D341Med (cell line): ENCODE measurements around the gene TCP11.

Experiments
- DNase-seq: peaks from one replicate; pipeline ENCODE4 v3.0.0; 2012; ENCODE audit warnings: low spot score

TCP11 gene

DNA sequence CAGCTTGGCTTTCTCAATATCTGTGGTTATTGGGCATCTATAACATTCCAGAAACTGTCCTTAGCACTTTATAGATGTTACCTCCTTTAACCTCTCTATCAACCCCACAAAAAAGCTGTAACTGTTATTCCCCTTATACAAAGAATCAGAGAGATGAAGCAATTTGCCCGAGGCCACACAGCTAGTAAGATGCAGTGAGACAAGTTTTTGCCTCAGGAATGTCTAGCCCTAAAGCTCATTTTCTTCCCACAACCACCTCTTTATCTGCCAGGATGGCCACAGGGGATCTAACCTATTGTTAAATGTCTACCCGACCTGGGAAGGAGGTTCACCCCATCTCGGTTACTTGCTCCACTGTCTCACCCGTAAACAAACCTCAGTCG lies 31.9 kb upstream of the TCP11 start:
- no peak for DNase-seq

GRCh38 chr6:35170891-35171290 lies 29.8 kb upstream of the TCP11 start:
- DNase-seq: no peak

DNA sequence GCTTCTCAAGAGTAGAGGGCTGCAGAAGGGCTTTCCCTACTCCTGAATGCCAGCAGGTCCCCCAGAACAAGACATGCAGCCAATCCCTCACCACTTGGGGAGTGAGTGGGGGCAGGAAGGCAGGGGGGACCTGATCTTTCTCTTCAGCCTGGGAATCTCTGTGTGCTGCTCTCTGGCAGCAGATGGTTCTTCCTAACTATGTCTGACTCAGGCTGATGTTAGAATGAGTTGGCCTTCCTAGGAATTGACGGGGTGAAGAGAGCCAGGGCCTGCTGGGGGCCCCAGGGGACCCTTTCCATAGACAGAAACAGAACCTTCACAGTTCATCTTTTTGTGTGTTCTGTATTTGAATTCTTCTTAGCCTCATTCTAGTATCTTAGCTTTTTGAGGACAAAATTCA lies 29.0 kb upstream of the TCP11 start:
- DNase-seq: no peak

DNA sequence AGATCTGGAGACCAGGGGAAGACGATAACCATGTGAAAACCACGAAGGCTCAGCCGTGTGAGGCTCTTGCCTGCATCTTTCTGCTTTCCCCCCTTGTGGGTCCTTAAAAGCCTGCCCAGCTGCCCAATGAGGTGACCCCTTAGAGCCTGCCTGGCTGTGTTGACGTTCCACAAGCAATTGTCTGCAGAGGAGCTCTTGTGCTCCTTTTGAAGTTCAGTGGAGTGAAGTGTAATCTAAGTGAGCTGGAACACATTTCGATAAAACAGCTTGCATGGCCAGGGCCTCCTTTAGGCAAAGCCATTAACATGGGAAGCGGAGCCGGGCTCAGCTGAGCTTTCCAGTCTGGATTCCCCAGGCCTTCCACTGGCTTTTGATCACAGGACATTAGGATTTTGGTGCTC lies 27.3 kb upstream of the TCP11 start:
- no peak for DNase-seq

- no peak for DNase-seq
These were observed 26.4 kb upstream of the TCP11 start for GRCh38 chr6:35167505-35167904.

- DNase-seq: no peak
These were observed 25.4 kb upstream of the TCP11 start for GRCh38 chr6:35166520-35166919.

- DNase-seq: no peak
These were observed 25.0 kb upstream of the TCP11 start for GRCh38 chr6:35166116-35166515.

DNA sequence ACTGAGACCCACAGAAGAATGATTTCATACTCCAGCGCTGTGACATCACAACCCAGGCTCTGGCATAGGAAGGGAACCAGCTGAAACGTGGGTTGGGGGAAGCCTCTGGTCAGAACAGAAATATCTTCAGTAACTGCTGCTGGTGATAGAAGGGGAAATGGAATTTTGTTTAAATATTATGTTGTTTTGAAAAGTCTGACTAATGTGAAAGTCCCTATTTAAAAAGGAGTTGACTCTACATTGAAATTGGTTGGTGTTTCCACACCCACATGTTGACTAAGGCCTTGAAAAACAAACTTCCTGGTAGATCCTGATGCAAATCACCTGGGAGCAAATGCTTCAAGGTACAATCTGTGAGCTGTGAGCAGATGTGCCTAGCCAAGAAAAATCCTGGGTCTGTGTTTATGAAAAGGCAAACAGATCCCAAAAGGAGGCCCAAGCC lies 24.5 kb upstream of the TCP11 start:
- no peak for DNase-seq

DNA sequence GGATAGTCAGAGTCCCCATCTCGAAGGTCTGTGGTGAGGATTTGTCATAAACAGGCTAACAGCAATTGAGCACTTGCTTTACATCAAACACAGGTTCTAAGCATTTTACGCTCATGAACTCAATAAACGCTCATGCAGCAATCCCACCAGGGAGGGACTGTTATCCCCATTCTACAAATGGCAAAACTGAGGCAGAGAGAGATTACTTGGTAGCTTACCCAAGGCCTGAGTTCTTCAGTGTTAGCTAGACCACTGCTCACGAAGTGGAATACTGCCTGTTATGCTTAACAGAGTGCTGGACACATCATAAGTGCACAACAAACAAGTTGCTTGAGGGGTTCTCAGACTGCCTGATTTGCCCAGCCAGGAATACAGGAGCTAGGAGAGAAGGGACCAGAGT lies 23.7 kb upstream of the TCP11 start:
- DNase-seq: no peak

DNA sequence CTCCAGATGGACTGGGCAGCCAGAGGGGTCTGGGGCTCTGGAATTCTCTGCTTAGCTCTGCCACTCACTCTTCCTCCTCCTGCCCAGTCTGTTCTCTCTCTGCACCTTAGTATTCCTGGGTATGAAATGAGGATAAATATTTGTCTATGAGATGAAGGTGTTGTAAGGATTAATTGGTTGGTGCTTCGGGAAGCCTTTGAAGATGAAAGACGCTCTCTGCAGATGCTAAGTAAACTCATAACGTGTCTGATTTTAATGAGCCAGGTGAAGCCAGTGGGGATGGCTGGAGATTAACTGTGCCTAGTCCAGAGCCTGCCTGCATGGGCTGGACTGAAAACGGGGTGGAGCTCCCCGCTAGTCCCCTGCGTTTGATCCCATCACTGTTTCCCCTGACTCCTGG lies 23.1 kb upstream of the TCP11 start:
- no peak for DNase-seq

DNA sequence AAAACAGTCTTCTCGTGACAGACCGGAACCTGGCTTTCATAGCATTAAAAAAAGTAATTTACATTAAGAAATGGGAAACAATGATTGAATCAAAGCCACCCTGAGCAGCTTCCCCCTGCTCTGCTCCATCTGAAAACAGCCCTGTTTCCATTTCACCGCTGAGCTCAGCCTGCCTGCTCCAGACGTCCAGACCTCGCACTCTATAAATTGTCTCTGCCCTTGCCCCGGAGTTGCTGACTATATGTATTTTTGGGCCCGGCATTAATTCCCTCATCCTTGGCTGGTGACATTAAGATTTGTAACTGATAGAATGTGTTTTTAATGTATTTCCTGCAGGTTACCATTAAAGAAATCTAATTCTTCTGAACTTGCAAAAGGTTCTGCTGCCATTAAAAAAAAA lies 22.7 kb upstream of the TCP11 start:
- no peak for DNase-seq

DNA sequence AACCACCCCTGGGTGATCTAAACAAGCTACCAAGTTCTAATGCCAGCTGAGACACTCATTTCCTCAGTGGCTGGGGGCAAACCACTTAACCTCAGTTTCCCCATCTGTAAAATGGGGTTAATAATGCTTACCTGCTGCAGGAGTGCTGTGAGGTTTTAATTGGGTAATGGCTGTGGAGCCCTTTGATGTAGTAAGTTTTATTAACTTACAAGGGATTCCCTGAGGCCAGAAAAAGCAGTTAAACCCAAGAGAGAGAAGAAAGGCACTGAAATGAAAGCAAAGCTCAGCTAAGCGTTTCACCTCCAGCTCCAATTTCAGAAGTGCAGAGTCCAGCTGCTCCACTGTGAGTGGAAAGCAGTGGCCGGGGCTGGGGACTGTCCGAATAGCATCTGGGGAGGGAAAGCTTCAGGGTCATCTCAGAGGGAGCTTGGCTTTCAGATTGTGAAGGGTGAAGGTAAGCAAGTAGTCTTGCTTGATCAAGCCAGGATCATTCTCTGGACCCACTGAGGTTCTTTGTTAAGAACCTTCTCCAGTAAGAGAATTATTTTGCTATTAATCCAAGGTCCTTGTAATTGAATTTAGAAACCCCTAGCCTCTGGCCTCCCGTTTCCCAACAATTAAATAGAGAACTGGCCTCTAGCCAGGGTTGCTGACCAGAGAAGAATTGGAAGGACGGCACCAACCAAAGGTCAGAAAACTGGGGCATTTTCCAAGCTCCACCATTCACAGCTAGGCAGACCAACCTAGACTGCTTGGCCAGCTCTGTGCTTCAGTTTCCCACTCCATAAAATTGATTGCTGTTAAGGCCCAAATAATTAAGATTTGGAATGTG lies 20.9 kb upstream of the TCP11 start:
- no peak for DNase-seq

DNA sequence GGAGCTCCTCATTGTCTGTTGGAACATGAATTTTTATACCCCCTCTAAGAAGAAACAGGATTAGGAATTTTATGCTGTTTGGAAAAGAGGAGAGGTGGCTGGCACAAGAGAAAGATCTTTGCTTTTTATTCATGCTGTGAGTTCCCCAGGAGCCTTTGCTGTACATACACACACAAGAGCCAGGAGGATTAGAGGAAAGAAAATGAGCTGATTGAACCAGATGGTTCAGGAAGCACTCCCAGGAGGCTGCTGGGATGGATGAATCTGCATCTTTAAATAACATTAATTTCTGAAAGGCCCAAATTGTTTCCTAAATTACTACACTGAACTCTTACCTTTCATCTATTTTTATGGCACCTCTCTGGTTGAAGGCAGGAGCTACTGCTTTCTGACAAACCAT lies 20.1 kb upstream of the TCP11 start:
- peak; percentile 67 for DNase-seq

DNA sequence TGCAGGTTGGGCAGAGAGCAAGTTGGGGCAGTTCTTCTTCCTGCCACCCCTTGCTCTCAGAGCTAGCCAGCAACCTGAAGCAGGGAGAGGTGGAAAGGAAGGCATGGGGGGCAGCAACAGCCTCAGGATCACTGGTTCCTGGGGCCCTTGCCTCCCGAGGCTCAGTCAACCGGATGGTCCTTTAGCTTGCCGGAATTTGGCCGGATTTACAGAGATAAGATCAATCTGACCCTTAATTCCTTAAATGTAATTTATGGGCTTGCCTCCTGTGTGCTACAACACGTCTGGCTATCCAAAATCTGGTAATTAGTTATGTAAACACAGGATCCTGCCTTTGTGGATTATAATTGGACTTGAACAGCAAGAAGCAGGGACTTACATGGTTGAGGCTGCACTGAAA lies 19.5 kb upstream of the TCP11 start:
- DNase-seq: no peak

DNA sequence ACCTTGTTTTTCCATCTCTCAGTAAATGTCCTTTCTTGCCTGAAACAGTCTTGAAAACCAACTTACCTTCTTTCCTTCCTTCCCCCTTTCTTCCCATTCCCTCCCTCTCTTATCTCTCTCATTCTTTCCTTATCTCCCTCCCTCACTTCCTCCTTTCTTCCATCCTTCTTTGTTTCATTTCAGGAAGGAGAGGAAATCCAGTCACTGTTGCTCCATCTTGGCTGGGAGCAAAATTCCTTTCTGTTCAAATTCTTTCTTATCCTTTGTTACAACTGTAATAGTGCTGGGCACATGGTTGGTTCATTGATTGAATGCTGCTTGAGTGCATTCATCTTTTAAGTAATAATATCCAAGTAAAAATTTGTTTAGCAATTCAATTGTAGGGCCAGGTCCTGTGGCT lies 17.4 kb upstream of the TCP11 start:
- no peak for DNase-seq

- DNase-seq: no peak
These were observed 13.8 kb upstream of the TCP11 start for GRCh38 chr6:35154947-35155346.

GRCh38 chr6:35154262-35154661 lies 13.1 kb upstream of the TCP11 start:
- DNase-seq: no peak

- DNase-seq: no peak
These were observed 11.0 kb upstream of the TCP11 start for GRCh38 chr6:35152067-35152707.

DNA sequence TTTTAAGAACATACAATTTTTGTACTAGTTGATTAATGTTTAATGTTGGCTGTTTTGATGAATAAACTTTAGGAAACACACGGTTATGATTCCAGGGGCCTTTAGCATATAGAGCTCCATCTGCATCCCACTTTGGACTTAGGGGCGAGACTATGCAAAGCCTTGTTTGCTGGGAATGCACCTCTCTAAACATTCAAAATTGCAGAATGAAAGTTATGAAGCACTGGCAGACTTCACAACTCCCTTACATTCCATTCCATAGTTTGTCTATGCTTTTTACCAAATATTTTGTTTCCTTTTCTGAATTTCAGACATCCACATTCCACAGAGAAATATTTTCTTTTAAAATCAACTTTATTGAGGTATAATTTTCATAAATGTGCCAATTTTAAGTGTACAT lies 10.3 kb upstream of the TCP11 start:
- DNase-seq: no peak

DNA sequence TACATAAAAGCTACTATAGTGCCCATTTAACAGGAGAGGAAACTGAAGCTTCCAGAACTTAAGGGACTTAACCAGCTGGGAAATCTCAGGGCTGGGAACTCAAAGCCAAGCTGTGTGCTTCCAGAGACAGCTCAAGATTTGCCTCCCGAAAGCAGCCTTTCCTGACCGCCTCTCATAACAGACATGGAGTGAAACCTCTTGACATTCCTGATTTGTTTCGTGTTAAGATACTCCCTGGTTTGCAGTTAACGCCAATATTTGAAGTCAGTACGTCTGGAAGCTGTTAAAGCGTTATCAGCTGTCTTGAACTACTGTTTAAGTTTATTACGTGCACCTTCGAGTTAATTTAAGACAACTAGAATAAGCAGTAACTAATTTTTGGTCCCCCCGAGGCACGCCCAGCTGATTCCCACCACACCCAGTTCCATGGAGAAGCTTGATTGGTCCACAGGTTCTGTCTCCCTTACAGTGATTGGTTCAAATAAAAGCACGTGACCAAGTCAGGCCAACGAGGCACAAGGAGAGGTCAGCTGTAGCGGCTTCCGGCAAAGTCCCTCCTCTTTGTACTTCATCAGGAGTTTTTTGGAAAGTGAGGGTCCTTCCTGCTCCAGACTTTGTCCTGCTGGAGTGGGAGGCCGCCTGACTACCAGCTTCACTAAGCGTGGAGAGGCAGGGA lies 8.9 kb upstream of the TCP11 start:
- no peak for DNase-seq

DNA sequence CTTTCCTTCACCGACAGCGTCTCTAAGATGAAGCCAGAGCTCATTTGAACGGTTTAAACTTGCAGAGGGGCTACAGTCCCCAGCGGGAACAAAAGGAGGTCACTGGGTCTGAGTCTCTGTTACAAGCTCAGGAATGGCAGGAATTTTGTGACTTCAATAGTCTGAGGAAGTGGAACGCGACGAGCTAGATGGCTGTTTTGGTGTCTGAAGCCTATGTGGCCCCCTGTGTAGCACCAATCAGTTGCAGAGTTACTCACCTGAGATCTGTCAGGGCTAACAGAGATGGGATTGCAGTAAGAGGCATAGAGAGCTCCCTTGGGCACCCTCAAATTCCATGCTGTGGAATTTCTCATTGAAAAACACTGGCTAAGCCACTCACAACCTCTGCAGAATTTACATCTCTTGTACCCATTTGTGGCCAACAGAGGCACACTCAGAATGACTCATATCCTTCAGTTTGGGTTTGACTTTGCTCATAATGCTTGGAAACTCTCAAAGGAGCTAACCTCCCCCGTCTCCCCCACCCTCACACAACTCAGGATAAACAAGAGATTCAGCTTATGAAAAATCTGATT lies 7.1 kb upstream of the TCP11 start:
- no peak for DNase-seq

DNA sequence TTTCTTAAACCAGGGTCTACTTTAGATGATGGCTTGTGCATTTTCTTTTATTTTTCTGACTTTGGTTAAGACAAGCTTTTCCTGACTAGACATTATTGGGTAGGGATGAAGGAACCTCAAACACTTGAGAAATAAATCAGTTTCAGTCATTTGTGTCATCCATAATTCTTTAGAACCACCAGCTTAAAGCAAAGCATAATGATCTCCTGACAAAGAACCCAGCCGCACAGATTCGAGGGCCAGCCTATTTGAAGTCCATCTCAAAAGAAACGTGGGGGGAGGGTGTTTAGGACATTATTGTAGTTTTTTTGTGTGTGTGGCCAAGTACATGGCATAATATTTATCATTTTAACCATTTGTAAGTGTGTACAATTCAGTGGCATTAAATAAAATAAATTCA lies 6.3 kb upstream of the TCP11 start:
- no peak for DNase-seq

GRCh38 chr6:35147026-35147425 lies 5.9 kb upstream of the TCP11 start:
- DNase-seq: no peak
